Measurements from ENCODE around the gene GUCY2D. TPM values are rescaled to one million over a fixed set of nuclear protein-coding genes. Genes with fewer than 3 reads are reported as not detected.
"Not testable (repeated sequence)": the region's sequence is repeated elsewhere in the genome, so short reads cannot be mapped to it uniquely, and the experiment has no call there.

GUCY2D gene
- total RNA-seq, 2 experiments from 2014 or later, result not detected

DNA sequence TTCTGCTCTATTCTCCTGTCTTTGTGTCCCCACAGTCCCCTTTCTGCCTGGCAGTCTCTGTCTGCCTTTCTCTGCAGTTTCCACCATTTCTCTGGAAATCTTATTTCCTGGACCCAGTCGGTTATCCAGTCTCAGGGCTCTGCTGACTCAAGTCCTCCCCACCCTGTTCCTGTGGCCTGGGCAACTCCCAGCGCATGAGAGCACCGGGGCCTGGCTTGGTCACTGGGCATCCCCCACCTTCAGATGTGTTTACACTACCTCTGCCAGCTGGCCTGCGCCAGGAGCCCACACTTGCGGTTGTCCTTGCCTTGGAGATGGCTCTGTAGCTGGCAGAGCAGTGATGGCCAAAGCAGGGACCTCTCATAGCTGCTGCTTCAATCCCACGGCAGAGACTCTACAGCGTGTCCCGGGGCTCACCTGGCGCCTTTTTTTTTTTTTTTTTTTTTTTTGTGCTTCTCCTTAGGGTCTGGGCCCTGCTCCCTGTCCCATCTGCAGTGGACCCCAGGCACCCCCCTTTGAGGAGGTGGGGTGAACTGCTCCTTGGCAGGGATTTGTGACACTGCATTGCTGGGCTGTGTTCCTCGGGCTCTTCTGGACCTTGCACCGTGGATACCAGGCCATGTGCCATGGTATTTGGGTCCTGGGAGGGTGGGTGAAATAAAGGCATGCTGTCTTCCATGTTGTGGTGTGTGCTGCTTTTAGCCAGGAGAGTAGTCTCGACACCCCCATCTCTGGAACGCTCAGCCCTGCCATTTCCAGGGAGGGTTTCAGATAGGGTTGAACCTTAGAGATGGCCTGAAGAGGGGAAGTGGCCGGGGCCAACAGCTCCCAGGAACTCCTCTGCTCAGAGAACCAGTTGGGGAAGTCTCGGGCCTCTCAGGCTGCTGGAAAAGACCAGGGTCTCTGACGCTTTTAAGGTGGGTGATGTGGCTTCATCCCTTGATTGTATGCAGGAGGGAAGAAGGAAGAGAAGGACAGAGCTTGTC lies 17.5 kb downstream of the GUCY2D start:
- Mint-ChIP-seq H3K27me3 (peaks cover 4% of the 10 kb centered on the region), H3K4me1 (peaks cover 5% of the 10 kb centered on the region), H3K4me3 (no peak overlapping the region)

DNA sequence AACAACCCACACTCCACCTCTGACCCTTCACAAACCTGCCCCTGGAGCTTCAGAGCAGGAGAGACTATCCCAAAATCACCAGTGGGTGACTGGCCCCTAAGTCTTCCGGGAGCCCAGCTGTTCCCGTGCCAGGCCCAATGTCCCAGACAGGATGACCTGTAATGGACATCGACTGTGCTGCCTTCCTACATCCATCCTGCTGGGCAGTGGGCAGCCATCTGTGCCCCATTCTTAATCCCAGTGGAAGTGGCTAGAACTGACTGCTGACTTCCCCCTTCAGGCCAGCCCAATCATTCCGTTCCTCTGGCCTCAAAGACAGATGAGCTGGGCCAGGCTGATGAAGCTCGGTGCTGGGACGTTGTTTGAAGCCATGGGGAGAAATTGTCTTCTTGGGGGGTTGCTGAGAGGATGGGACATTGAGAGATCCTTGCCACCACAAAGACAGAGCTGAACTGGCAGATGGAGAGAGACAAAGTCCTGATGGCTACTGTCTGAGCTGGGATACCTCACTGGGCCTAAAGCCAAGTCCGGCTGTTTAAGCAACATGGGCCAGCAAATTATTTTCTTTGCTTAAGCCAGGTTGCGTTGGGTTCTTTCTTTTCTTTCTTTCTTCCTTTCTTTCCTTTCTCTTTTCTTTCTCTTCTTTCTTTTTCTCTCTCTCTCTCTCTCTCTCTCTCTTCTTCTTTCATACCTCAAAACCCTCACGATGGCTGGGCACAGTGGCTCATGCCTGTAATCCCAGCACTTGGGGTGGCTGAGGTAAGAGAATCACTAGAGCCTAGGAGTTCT lies 18.6 kb downstream of the GUCY2D start:
- Mint-ChIP-seq H3K27me3 (peaks cover 3% of the 10 kb centered on the region), H3K36me3 (ENCODE audit: low read depth) (no peaks in the 10 kb centered on the region), H3K4me3 (no peak overlapping the region), H3K9me3 (ENCODE audit: low read depth) (no peaks in the 10 kb centered on the region), H3K27ac (no peak overlapping the region), H3K4me1 (peaks cover 5% of the 10 kb centered on the region)
- ATAC-seq (no peak), DNase-seq (no peak)
- intact Hi-C loops (cut with DNase I, micrococcal nuclease), result no loop called here
- ChIA-PET POLR2A (no interaction called here), CTCF (interaction anchor here (0.6 to 2.2 kb wide), 4 partner anchors 12 to 471 kb away, joined by 3 to 8 read pairs (median 4); no protein-coding TSS in a partner anchor)

More for the DNA sequence above, 17.5 kb downstream of the GUCY2D start:
- ATAC-seq (no peak), DNase-seq (peak; percentile 37)
- H3K27ac Mint-ChIP-seq, result no peak overlapping the region
- no peaks in the 10 kb centered on the region for H3K9me3 Mint-ChIP-seq (ENCODE audit: low read depth)
- ChIA-PET CTCF (interaction anchor here (0.6 to 4.1 kb wide), 6 partner anchors 10 to 190 kb away, joined by 3 to 44 read pairs (median 4); no protein-coding TSS in a partner anchor), POLR2A (no interaction called here)
- intact Hi-C loops (cut with DNase I, micrococcal nuclease), result no loop called here
- H3K36me3 Mint-ChIP-seq (ENCODE audit: low read depth), result no peaks in the 10 kb centered on the region

DNA sequence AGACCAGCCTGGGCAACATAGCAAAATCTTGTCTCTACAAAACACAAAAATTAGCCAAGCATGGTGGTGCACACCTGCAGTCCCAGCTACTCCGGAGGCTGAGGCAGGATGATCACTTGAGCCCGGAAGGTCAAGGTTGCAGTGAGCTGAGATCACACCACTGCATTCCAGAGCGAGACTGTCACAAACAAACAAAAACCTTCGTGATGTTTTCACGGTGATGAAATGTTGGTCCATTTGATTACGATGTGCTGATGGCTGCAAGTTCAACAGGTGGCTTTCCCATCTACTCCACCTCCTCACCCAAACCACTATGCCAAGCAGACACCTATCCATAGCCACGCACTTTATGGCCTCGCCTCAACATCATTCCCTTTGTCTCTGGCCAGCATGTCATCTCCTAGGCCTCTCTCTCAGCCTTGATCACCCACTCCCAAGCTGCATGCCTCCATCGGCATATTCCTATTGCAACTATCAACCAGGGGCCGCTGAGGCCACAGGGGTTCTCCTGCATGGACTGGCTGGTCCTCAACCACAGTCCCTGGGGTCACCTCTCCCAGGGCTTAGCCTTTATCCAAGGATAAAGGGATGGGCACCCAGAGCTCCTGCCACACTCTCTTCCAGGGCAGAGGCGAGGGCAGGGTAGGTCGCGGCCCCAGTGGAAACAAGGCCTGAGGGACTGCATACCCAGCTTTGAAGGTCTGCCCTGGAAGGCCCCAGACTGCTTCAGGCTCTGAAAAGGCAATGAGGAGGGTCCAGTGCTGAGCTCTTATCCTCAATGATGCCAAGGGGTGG lies 19.3 kb downstream of the GUCY2D start:
- peaks cover 2% of the 10 kb centered on the region for H3K4me1 Mint-ChIP-seq
- H3K4me3 Mint-ChIP-seq, result no peak overlapping the region
- no peaks in the 10 kb centered on the region for H3K36me3 Mint-ChIP-seq (ENCODE audit: low read depth)
- DNase-seq (no peak), ATAC-seq (no peak)
- H3K27ac Mint-ChIP-seq, result no peak overlapping the region
- CTCF ChIA-PET, result interaction anchor here (0.6 to 2.2 kb wide), 5 partner anchors 11 to 285 kb away, joined by 3 to 8 read pairs (median 3); no protein-coding TSS in a partner anchor
- POLR2A ChIA-PET, result no interaction called here
- peaks cover 7% of the 10 kb centered on the region for H3K27me3 Mint-ChIP-seq
- H3K9me3 Mint-ChIP-seq (ENCODE audit: low read depth), result no peaks in the 10 kb centered on the region
- intact Hi-C loops (cut with DNase I, micrococcal nuclease), result no loop called here

DNA sequence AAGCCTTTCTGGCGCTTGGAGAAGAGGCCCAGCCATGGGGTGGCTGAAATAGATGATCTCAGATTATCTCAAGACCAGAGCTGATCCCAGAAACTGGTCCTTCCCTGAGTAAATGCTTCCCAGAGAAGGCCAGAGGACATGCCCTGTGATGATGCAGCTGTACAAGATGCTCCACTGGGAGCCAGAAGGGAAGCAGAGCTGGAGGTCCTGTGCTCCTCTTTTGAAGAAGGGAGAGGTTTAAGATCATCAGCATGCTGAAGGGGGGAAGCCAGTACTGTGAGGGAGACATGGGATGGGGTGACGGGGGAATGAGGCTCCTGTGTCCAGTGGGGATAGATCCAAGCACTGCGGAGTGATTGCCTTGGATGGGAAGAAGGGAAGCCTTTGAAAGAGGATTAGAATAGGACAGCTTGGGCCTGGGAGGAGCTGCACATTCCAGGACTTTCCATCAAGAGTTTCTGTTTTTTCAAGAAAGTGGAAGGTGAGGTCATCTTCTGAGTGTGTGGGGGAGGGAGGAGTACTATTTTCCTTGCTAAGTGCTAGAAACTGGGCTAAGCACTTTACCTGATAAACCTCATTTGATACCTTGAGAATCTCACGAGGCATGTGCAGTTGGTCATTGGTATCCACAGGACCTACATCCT lies 20.1 kb downstream of the GUCY2D start:
- DNase-seq (no peak), ATAC-seq (no peak)
- H3K9me3 Mint-ChIP-seq (ENCODE audit: low read depth), result no peaks in the 10 kb centered on the region
- H3K27ac Mint-ChIP-seq, result no peak overlapping the region
- intact Hi-C loops (cut with DNase I, micrococcal nuclease), result no loop called here
- ChIA-PET CTCF (interaction anchor here (0.7 to 2.2 kb wide), 3 partner anchors 19 to 52 kb away, joined by 3 to 8 read pairs (median 3); no protein-coding TSS in a partner anchor), POLR2A (no interaction called here)
- peaks cover 8% of the 10 kb centered on the region for H3K27me3 Mint-ChIP-seq
- H3K4me1 Mint-ChIP-seq, result no peaks in the 10 kb centered on the region
- no peak overlapping the region for H3K4me3 Mint-ChIP-seq
- no peaks in the 10 kb centered on the region for H3K36me3 Mint-ChIP-seq (ENCODE audit: low read depth)

DNA sequence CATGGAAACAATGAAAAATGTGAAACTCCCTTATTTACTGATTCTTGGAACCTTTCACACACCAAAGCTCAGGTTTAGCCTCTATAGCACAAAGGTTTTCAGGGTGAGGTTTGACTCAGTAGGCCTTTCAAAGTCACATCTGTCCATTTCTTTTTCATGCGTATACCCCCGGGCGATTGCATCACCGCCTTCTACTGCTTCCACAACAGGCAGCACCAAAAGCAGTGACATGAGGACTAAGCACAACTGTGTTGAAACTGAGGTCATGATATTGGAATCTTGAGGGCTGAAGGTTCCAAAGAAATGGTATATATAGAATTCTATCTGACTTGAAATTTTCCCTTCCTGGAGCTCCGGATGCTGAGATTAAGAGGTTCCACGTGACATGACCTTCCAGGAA lies 21.7 kb downstream of the GUCY2D start:
- CTCF ChIA-PET, result interaction anchor here (1.1 to 2.6 kb wide), 4 partner anchors 23 to 199 kb away, joined by 4 to 8 read pairs (median 6); no protein-coding TSS in a partner anchor
- H3K27me3 Mint-ChIP-seq, result peaks cover 17% of the 10 kb centered on the region
- H3K9me3 Mint-ChIP-seq (ENCODE audit: low read depth); intact Hi-C loops (cut with DNase I, micrococcal nuclease); ATAC-seq; H3K4me1 Mint-ChIP-seq; H3K27ac Mint-ChIP-seq; DNase-seq; POLR2A ChIA-PET; H3K4me3 Mint-ChIP-seq; H3K36me3 Mint-ChIP-seq (ENCODE audit: low read depth): not testable (repeated sequence)

DNA sequence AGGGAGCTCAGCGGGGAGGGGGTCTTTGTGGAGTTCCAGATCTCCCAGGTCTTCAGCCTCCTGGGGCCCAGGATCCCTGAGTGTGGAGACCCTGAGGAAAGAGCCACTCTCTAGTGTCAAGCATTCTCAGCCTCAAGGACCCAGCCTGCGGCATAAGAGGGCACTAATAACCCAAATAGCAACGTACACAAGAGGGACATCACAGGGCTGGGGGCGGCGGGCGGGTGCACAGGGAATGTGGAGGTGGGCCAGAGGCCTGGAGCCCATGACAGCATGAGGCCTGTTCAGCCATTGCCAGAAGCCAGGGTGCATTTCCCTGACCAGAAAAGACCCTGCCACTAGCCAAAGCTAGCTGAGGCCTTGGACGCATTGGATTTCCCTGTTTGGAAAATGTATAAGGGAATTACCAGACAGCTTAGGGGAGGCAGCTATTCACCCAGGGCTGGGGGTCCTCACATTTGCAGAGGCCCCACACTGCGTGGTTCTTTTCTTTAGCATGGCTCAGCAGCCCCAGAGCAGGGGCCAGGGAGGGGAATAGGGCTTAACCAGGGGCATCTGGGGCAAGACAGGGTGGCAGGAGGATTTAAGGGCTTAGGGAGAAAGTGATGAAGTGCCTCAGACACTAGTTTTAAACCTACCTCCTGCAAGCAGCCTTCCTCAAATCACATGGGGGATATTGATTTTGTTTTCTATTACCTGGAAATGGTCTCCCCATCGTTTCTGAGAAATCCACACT lies 22.9 kb downstream of the GUCY2D start:
- POLR2A ChIA-PET, result no interaction called here
- no peaks in the 10 kb centered on the region for H3K4me1 Mint-ChIP-seq
- no peaks in the 10 kb centered on the region for H3K9me3 Mint-ChIP-seq (ENCODE audit: low read depth)
- ATAC-seq (no peak), DNase-seq (no peak)
- no peak overlapping the region for H3K27ac Mint-ChIP-seq
- no peaks in the 10 kb centered on the region for H3K36me3 Mint-ChIP-seq (ENCODE audit: low read depth)
- peaks cover 17% of the 10 kb centered on the region for H3K27me3 Mint-ChIP-seq
- H3K4me3 Mint-ChIP-seq, result no peak overlapping the region
- CTCF ChIA-PET, result interaction anchor here (0.6 to 2.6 kb wide), 4 partner anchors 8 to 109 kb away, joined by 3 to 8 read pairs (median 6); partner anchors contain the start of gene RNF227
- intact Hi-C loops (cut with DNase I, micrococcal nuclease), result no loop called here

DNA sequence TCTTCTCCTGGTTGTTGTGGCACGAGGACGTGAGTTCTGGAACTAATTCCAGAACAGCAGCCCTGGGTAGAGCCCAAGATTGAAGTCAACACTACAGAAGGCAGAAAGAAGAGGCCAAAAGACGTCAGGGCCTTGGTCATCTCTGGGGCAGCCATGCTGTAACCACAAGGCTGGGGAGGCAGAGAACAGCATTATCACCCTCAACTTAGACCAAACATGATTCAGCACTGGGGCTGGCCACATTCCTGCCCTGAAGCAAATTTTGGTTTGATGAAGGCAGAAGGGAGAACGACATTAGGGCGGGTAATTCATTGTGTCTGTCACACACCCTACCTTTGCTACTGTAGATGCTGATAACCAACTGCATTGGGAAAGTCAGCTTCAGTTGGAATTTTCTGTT lies 26.7 kb downstream of the GUCY2D start:
- H3K4me3 Mint-ChIP-seq, result no peak overlapping the region
- CTCF ChIA-PET, result interaction anchor here (0.8 to 1.6 kb wide), 3 partner anchors 31 to 74 kb away, joined by 3 to 5 read pairs (median 4); no protein-coding TSS in a partner anchor
- DNase-seq, result no peak
- no peak for ATAC-seq
- no peaks in the 10 kb centered on the region for H3K36me3 Mint-ChIP-seq (ENCODE audit: low read depth)
- POLR2A ChIA-PET, result no interaction called here
- no peaks in the 10 kb centered on the region for H3K4me1 Mint-ChIP-seq
- intact Hi-C loops (cut with DNase I, micrococcal nuclease), result no loop called here
- H3K9me3 Mint-ChIP-seq (ENCODE audit: low read depth), result no peaks in the 10 kb centered on the region
- H3K27me3 Mint-ChIP-seq, result peaks cover 28% of the 10 kb centered on the region
- H3K27ac Mint-ChIP-seq, result no peak overlapping the region

DNA sequence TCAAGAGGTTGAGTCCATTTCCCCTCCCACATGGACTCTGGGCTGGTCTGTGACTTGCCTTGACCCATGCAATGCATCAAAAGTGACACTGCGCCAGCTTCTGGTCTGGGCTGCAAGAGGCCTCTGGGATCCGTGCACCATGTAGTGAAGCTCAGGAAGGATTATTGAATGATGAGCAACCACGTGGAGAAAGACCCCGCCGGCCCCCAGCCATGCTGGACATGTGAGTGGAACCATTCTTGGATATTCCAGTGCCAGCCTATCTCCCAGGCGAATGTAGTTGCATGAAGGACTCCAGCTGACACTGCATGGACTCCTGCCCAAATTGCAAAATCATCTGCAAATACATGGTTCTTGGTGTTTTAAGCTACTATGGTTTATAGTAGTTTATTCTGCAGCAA lies 28.8 kb downstream of the GUCY2D start:
- Mint-ChIP-seq H3K4me3 (no peak overlapping the region), H3K36me3 (ENCODE audit: low read depth) (no peaks in the 10 kb centered on the region), H3K9me3 (ENCODE audit: low read depth) (no peaks in the 10 kb centered on the region), H3K4me1 (no peaks in the 10 kb centered on the region), H3K27ac (no peak overlapping the region), H3K27me3 (peaks cover 22% of the 10 kb centered on the region)
- DNase-seq (no peak), ATAC-seq (no peak)
- ChIA-PET CTCF (interaction anchor here (0.6 to 2.5 kb wide), 7 partner anchors 10 to 62 kb away, joined by 3 to 13 read pairs (median 6); no protein-coding TSS in a partner anchor), POLR2A (interaction anchor here (0.6 kb wide), 1 partner anchor 340 kb away, joined by 4 read pairs; no protein-coding TSS in a partner anchor)
- intact Hi-C loops (cut with DNase I, micrococcal nuclease), result no loop called here

DNA sequence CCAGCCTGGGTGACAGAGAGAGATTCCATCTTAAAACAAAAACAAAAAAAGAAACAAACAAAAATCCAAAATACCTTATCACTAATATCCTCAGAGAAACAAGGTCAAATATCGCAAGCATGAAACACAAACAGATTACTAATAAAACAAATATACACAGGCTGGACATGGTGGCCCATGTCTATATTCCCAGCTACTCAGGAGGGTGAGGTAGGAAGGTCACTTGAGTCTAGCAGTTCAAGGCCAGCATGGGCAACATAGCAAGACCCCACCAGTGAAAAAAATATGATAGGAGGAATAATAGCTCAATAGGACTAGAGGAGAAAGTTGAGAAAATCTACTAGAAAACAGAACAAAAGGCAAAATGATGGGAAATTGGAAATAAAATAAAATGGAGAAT lies 29.5 kb downstream of the GUCY2D start:
- peaks cover 21% of the 10 kb centered on the region for H3K27me3 Mint-ChIP-seq
- H3K4me1 Mint-ChIP-seq, result no peaks in the 10 kb centered on the region
- no peak for ATAC-seq
- DNase-seq, result no peak
- ChIA-PET POLR2A (interaction anchor here (1.3 kb wide), 1 partner anchor 9 kb away, joined by 4 read pairs; no protein-coding TSS in a partner anchor), CTCF (interaction anchor here (0.6 to 2.5 kb wide), 9 partner anchors 9 to 275 kb away, joined by 4 to 13 read pairs (median 4); no protein-coding TSS in a partner anchor)
- no peaks in the 10 kb centered on the region for H3K9me3 Mint-ChIP-seq (ENCODE audit: low read depth)
- no peaks in the 10 kb centered on the region for H3K36me3 Mint-ChIP-seq (ENCODE audit: low read depth)
- intact Hi-C loops (cut with DNase I, micrococcal nuclease), result no loop called here
- no peak overlapping the region for H3K4me3 Mint-ChIP-seq
- no peak overlapping the region for H3K27ac Mint-ChIP-seq

DNA sequence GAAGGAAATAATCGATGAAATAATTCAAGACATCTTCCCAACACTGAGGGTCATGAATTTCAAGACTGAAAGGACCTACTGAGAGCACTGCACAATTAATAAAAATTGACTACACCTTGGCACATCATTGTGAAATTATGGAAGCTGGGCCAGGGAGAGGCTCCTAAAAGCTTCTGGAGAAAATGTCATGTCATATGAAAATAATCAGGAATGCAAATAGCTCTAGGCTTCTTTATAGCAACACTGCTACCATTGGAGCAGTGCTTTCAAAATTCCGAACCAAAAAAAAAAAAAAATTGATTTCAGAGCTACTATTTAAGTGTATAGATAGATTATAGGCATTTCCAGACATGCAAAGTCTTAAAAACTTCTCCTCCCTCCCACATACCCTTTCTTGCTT lies 30.0 kb downstream of the GUCY2D start:
- Mint-ChIP-seq H3K9me3 (ENCODE audit: low read depth) (no peaks in the 10 kb centered on the region), H3K27ac (no peak overlapping the region), H3K4me3 (no peak overlapping the region), H3K27me3 (peaks cover 24% of the 10 kb centered on the region), H3K36me3 (ENCODE audit: low read depth) (no peaks in the 10 kb centered on the region), H3K4me1 (no peaks in the 10 kb centered on the region)
- ChIA-PET CTCF (interaction anchor here (0.6 to 2.5 kb wide), 7 partner anchors 9 to 275 kb away, joined by 4 to 13 read pairs (median 6); no protein-coding TSS in a partner anchor), POLR2A (interaction anchor here (1.3 kb wide), 1 partner anchor 9 kb away, joined by 4 read pairs; no protein-coding TSS in a partner anchor)
- no peak for DNase-seq
- no peak for ATAC-seq
- intact Hi-C loops (cut with DNase I, micrococcal nuclease), result no loop called here

Measured in activated CD4-positive, alpha-beta T cell treated with anti-CD3 and anti-CD28 coated beads for 36 hours (primary cell).